Glomerular endothelial cell (primary cell): ENCODE data around the gene MCU. TPM values are rescaled to one million over a fixed set of nuclear protein-coding genes. Genes with fewer than 3 reads are reported as not detected.
"Not testable (repeated sequence)": the region's sequence is repeated elsewhere in the genome, so short reads cannot be mapped to it uniquely, and the experiment has no call there.

Source experiments
- DNase-seq: peaks from one replicate; pipeline ENCODE4 v3.0.0-alpha.2; 2011; ENCODE audit warnings: low read depth, low spot score; ENCODE audit errors: extremely low read depth
- total RNA-seq: library from RNA; depleted of rRNA; stranded (reverse); fragments of >200 nt; gene quantifications from 2 replicates; pipeline ENCODE4 v1.2.3, GENCODE V29; 2015

MCU gene, protein sequence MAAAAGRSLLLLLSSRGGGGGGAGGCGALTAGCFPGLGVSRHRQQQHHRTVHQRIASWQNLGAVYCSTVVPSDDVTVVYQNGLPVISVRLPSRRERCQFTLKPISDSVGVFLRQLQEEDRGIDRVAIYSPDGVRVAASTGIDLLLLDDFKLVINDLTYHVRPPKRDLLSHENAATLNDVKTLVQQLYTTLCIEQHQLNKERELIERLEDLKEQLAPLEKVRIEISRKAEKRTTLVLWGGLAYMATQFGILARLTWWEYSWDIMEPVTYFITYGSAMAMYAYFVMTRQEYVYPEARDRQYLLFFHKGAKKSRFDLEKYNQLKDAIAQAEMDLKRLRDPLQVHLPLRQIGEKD
- total RNA-seq, result 22.5 and 24.6 TPM in 2 replicates

DNA sequence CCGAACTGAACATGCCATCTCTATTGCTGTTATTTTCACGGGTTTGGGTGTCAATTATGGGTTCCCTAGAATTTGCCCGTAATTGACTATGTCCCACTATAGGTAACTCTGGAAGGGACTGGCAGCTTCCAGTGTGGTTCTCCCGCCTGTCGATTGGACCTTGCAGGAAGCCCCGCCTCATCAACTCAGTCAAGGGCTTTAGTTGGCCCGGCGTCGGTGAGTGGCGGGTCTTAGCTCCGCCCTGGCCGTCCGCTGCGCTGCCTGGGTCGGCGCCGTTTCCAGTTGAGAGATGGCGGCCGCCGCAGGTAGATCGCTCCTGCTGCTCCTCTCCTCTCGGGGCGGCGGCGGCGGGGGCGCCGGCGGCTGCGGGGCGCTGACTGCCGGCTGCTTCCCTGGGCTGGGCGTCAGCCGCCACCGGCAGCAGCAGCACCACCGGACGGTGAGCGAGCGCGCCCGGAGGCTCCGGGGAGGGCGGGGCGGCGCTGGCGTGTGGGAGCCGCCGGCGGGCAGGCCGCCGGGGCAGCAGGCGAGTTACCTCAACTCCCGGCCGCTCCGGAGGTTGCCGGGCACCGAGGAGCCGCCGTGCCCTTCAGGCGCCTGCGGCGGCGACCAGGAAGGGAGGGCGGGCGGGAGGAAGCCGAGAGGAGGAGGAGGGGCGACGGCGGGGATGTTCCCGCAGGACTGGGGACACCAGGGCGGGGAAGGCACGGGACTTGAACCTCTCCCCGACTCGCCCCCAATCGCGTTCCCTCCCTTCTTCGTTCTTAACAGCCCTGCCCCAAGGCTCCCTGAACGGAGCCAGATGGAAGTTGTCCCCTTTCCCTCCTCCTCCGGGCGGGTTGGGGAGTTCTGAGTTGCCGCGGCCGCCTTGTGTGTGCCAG, at the start of gene MCU:
Gene MCU, plus strand, starts transcription at position 281 of the 881 bp plus-strand sequence. Its CDS starts 9 bp downstream, at position 290.
- DNase-seq, result no peak

GRCh38 chr10:72642318-72642717, 49.6 kb upstream of the MCU start:
- DNase-seq, result no peak

DNA sequence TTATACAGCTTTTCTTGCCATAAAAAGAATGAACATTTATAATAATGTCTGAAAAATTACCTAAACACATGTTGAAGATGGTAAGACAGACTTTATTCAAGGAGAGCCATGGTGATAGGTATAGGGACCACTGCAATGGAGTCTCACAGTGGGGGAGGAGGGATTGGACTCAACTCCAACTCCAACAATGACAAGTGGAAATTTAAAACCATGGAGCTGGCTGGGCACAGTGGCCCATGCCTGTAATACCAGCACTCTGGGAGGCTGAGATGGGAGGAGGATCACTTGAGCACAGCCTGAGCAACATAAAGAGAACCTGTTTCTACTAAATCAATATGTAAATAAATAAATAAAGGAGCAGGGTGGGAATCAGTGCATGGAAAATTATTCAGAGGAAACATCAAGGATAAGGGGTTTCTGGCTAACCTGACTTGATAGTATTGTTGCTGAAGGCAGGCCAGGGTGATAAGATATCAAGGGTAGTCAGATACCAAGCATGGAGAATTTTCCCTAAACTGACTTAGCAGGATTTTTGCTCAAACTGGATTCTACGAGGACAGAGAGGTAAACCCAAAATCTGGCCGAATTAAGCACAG, 46.6 kb upstream of the MCU start:
- no peak for DNase-seq

GRCh38 chr10:72646971-72647370, 45.0 kb upstream of the MCU start:
- DNase-seq, result not testable (repeated sequence)

DNA sequence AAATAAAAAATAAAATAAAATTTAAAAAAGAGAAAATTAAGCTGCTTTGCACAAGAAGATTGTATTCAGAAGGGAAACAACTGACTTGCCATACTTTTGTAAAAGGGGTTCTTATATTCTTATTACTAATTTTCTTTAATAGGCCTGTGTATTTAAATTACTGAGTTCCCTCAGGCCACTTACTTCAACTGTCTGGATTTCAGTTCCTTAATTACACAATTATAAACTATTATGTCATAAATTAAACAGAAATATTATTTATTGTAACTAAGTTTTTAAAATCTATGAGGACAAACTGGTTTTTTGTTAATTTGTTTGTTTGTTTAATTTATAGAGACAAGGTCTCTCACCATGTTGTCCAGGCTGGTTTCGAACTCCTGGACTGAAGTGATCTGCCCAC, 43.6 kb upstream of the MCU start:
- DNase-seq, result no peak

DNA sequence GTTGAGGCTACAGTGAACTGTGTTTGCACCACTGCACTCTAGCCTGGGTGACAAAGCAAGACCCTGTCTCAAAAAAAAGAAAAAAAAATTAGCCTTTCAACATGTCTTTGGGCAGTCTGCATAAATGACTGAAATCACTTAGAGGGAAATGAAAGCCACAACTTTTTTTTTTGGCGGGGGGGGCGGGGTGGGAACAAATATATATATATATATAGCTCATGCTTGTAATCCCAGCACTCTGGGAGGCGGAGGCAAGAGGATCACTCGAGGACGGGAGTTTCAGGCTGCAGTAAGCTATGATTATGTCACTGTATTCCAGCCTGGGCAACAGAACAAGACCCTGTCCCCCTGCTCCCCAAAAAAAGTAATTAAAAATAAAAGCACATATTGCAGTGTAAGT, 42.7 kb upstream of the MCU start:
- DNase-seq, result no peak

DNA sequence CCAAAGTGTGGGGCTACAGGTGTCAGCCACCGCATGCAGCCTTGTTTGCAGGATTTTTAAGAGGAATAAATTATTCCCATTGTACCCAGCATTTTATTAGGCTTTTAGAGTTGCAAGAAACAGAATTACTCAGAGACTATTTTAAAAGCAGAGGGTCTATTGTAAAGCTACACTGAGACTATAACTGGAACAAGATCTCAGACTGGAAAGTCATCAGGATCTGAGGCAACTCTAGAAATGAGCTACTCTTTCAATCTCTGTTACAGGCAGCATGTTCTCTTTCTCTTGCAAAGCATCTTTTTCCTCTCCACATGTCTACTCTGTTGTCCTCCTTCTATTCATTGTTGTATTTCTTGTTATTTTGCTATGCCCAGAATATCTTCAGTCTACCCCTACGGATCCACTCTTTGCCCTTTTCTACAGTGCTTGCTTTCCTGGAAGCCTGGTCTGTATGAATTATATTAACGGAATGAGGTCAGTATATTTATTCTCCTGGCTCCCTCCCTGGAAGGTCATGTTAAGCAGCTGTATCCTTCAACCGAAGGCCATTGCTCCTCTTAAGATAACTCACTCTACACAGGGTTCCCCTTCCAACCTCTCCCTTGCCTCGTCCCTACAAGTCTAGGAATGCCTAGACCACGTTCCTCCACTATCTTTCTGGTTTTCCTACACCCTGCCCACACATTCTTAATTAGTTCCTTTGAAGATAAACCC, 38.4 kb upstream of the MCU start:
- DNase-seq, result no peak

DNA sequence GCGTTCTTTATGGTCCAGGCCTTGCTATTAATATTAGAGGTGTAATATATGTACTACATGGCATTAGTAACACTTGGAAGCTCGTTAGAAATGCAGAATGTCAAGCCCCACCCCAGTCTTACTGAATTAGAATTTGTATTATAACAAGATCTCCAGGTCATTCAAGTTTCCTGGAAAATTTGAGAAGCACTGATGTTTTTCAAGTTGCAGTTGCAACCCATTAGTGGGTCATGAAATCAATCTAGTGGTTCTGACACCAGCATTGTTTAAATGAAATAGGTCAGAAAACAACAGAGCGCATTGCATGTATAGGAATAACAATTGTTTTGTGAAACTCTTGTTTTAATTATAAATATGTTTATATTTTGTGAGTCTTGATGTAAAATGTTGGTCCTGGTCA, 37.2 kb upstream of the MCU start:
- DNase-seq, result no peak

- no peak for DNase-seq
These were observed 33.1 kb upstream of the MCU start for GRCh38 chr10:72658696-72659400.

DNA sequence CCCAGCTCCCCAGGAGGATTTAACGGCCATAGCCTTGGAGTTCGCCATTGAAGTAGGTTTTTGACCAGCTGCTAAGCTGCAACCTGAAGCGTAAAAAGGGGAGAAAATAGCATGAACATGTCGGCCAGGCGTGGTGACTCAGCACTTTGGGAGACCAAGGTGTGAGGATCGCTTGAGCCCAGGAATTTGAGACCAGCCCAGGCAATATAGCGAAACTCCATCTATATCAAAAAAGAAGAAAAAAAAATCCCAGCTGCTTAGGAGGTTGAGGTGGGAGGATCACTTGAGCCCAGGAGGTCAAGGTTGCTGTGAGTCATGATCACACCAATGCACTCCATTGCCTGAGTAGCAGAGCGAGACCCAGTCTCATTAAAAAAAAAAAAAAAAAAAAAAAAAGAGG, 32.2 kb upstream of the MCU start:
- no peak for DNase-seq

- DNase-seq, result no peak
These were observed 31.7 kb upstream of the MCU start for GRCh38 chr10:72660220-72660619.

DNA sequence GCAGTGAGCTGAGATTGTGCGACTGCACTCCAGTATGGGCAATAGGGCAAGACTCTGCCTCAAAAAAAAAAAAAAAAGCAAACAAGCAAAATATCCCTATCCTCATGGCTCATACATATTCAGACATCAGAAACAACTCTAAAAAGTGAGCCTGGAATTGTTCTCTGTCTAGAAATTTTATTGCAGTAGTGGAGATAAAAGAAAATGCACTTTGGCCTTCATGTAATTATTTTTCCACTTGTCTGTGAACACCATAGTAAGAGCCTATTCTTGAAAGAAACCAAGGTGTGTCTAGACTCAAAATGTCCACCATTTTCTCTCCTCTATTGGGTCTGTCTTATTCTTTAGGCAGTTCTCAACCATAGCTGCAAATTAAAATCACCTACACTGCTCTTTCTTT, 30.5 kb upstream of the MCU start:
- DNase-seq, result no peak

DNA sequence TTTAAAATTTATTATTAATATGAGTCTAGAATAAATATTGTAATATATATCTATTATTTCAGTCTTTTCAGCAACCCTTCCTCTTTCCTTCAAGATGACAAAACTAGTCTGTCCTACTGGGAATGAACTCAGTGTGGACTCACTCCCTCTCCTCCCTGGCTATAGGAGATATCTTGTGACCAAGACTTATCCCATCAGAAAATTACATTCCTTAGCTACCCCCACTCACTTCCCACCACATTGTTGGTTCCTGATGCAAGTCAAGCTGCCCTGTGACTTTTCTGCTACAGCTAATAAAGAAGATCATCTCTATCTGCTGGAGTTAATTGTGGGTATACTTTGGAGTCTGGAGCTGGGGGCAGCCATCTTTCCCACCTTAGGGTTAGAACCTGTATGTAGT, 28.0 kb upstream of the MCU start:
- no peak for DNase-seq

- DNase-seq, result no peak
These were observed 26.0 kb upstream of the MCU start for GRCh38 chr10:72665925-72666324.

DNA sequence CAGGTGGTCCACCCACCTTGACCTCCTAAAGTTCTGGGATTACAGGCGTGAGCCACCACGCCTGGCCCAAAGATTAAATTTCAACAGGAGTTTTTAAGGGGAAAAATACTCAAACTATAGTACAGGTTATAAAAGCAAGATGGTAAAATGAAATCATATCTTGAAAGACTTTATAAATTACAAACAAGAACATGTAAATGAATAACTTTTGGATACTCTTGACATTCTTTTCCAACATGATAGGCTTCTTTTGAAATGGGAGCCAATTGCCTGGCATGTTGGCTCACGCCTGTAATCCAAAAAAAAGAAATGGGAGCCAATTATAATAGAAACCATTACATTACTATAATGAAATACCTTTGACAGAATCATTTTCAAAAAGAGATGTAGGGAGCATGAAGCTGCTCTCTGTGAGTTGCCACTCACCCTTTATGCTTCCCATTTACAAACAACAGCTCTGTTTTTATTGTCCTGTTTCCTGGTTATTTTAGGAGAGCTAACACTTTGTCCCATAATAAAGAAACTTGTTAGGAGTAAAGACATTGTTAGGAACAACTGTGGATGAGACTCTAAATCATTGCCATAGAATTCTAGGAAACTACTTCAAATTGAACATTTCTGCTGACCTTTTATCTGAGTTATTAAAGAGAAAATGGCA, 24.6 kb upstream of the MCU start:
- no peak for DNase-seq

GRCh38 chr10:72673280-72673679, 18.7 kb upstream of the MCU start:
- no peak for DNase-seq

DNA sequence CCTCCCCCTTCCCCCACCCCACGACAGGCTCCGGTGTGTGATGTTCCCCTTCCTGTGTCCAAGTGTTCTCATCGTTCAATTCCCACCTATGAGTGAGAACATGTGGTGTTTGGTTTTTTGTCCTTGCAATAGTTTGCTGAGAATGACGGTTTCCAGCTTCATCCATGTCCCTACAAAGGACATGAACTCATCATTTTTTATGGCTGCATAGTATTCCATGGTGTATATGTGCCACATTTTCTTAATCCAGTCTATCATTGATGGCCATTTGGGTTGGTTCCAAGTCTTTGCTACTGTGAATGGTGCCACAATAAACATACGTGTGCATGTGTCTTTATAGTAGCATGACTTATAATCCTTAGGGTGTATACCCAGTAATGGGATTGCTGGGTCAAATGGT, 17.8 kb upstream of the MCU start:
- DNase-seq, result not testable (repeated sequence)

- no peak for DNase-seq
These were observed 12.1 kb upstream of the MCU start for GRCh38 chr10:72679838-72680241.

DNA sequence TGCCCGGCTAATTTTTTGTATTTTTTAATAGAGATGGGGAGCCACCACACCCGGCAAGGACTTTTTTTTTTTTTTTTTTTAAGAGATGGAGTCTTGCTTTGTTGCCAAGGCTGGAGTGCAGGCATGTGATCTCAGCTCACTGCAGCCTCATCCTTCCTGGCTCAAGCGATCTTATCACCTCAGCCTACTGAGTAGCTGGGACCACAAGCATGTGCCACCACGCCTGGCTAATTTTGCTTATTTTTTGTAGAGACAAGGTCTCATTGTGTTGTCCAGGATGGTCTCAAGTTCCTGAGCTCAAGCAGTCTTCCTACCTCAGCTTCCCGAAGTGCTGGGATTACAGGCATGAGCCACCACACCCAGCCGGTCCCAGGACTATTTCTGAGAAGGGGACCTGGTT, 9.3 kb upstream of the MCU start:
- DNase-seq, result no peak
